HepG2 (cell line): ENCODE measurements around the gene EMC9. TPM values are rescaled to one million over a fixed set of nuclear protein-coding genes. Genes with fewer than 3 reads are reported as not detected.

Experiments used
- ATAC-seq: fragments of 200-7000 bp; cut with Tn5 transposase; 3 replicates; pipeline ENCODE4 v1.9.1; 2020; ENCODE audit warnings: mild to moderate bottlenecking, moderate library complexity
- BruUV-seq: library from RNA; stranded (reverse); fragments of 400-500 nt; replicated peaks from 2 replicates; lab custom pipeline; 2021; lab: Mats Ljungman, UMichigan
- CTCF ChIA-PET: fragments of 300-600 bp; formaldehyde crosslinking; extraction: SDS; loops from one replicate; lab custom pipeline; 2021; ENCODE audit warnings: low total read pairs, inconsistent platforms, low intra/inter-chr PET ratio; lab: Yijun Ruan, JAX
- POLR2A ChIA-PET: fragments of 350-600 bp; sonication (Branson Sonifier 250); formaldehyde crosslinking; loops from one replicate; lab custom pipeline; 2020; ENCODE audit warnings: antibody characterized with exemption, inconsistent platforms; lab: Yijun Ruan, JAX
- DNase-seq: peaks from one replicate; pipeline ENCODE4 v3.0.0-alpha.2; 2015; ENCODE audit warnings: low spot score
- FAIRE-seq: peaks from 3 replicates; lab custom pipeline; 2011; peaks lifted over from hg19 to GRCh38; lab: Jason Lieb, UNC
- H2AFZ ChIP-seq: one replicate; pipeline ENCODE4 v1.6.1; 2011; ENCODE audit warnings: low read length, inconsistent platforms
- H3K27ac ChIP-seq: fragments of 300-600 bp; 3 replicates; pipeline ENCODE4 v1.8.0; 2011; ENCODE audit warnings: mixed run types, mild to moderate bottlenecking, mixed read lengths, low read length, inconsistent platforms; ENCODE audit not compliant: insufficient read depth; ENCODE audit errors: extremely low read length
- H3K27me3 ChIP-seq, 2 experiments: fragments of 200-600 bp in 1 of 2; 2 replicates in 1 of 2; 3 replicates in 1 of 2; pipeline versions ENCODE4 v1.6.0 to v1.8.0; 2011; ENCODE audit warnings: low read length in 2 of 2, mild to moderate bottlenecking in 2 of 2, moderate library complexity in 2 of 2, inconsistent platforms in 1 of 2; ENCODE audit not compliant: insufficient read depth in 2 of 2, control insufficient read depth in 1 of 2
- H3K36me3 ChIP-seq, 2 experiments: fragments of 200-600 bp in 1 of 2; replicated peaks in 1 of 2; 2 replicates in 1 of 2; 3 replicates in 1 of 2; pipeline versions ENCODE4 v1.5.1 to v1.8.0; 2011; ENCODE audit warnings: low read length in 2 of 2, inconsistent platforms in 1 of 2; ENCODE audit not compliant: insufficient read depth in 2 of 2, control insufficient read depth in 1 of 2
- H3K4me1 ChIP-seq: 2 replicates; pipeline ENCODE4 v1.5.1; 2012; ENCODE audit warnings: low read length, inconsistent platforms; ENCODE audit not compliant: insufficient read depth
- H3K4me2 ChIP-seq: 2 replicates; pipeline ENCODE4 v1.6.0; 2011; ENCODE audit warnings: low read depth, low read length, inconsistent platforms
- H3K4me3 ChIP-seq, 3 experiments: fragments of 200-600 bp in 1 of 3; sonication (generic), shearing (Covaris generic) in 1 of 3; replicated peaks in 1 of 3; 2 replicates each; pipeline ENCODE4 v1.5.1; 2011 to 2016; ENCODE audit warnings: low read length in 3 of 3, inconsistent platforms in 2 of 3, low read depth in 2 of 3, mild to moderate bottlenecking in 2 of 3, control low read depth in 1 of 3, mixed read lengths in 1 of 3; ENCODE audit not compliant: insufficient read depth in 1 of 3
- H3K79me2 ChIP-seq: one replicate; pipeline ENCODE4 v1.6.1; 2011; ENCODE audit warnings: low read length, inconsistent platforms; ENCODE audit not compliant: insufficient read depth
- H3K9ac ChIP-seq: 2 replicates; pipeline ENCODE4 v1.6.0; 2011; ENCODE audit warnings: mild to moderate bottlenecking, low read depth, low read length, inconsistent platforms; ENCODE audit not compliant: insufficient read depth
- H3K9me3 ChIP-seq: 2 replicates; pipeline ENCODE4 v1.5.1; 2012; ENCODE audit warnings: mild to moderate bottlenecking, low read length
- H4K20me1 ChIP-seq: 2 replicates; pipeline ENCODE4 v1.6.0; 2011; ENCODE audit warnings: inconsistent platforms, mild to moderate bottlenecking, low read length, moderate library complexity; ENCODE audit not compliant: insufficient read depth
- EED ChIP-seq: sonication (generic); formaldehyde crosslinking; IDR thresholded peaks from 2 replicates; pipeline ENCODE4 v1.5.0; 2020; ENCODE audit warnings: mild to moderate bottlenecking, missing genetic modification reagents
- GPN1 ChIP-seq: sonication (generic); formaldehyde crosslinking; IDR thresholded peaks from 2 replicates; pipeline ENCODE4 v1.5.1; 2020; ENCODE audit warnings: missing genetic modification reagents, borderline replicate concordance
- HOXD1 ChIP-seq: sonication (generic); formaldehyde crosslinking; IDR thresholded peaks from 2 replicates; pipeline ENCODE4 v1.5.0; 2020; ENCODE audit warnings: missing genetic modification reagents
- MXI1 ChIP-seq: IDR thresholded peaks from 3 replicates; pipeline ENCODE4 v1.6.1; 2012; ENCODE audit warnings: low read depth, low read length, inconsistent platforms, borderline replicate concordance
- SNAI1 ChIP-seq: sonication (generic); formaldehyde crosslinking; IDR thresholded peaks from 2 replicates; pipeline ENCODE4 v1.5.0; 2020; ENCODE audit warnings: mild to moderate bottlenecking, missing genetic modification reagents, borderline replicate concordance
- SNRNP70 ChIP-seq: fragments of 200-400 bp; formaldehyde crosslinking; IDR thresholded peaks from 2 replicates; pipeline ENCODE4 v1.6.1; 2017; ENCODE audit warnings: mild to moderate bottlenecking, low read depth, low read length, moderate library complexity
- SP4 ChIP-seq: sonication (generic); formaldehyde crosslinking; IDR thresholded peaks from 2 replicates; pipeline ENCODE4 v1.8.1; 2023; ENCODE audit warnings: mild to moderate bottlenecking, missing genetic modification reagents
- SSRP1 ChIP-seq: IDR thresholded peaks from 2 replicates; pipeline ENCODE4 v1.6.1; 2016; ENCODE audit warnings: control low read depth
- TSC22D2 ChIP-seq: sonication (generic); formaldehyde crosslinking; IDR thresholded peaks from 2 replicates; pipeline ENCODE4 v1.5.1; 2020; ENCODE audit warnings: missing genetic modification reagents, mild to moderate bottlenecking, borderline replicate concordance
- ZNF709 ChIP-seq: sonication (generic); formaldehyde crosslinking; IDR thresholded peaks from 2 replicates; pipeline ENCODE4 v1.5.0; 2020; ENCODE audit warnings: mild to moderate bottlenecking, missing genetic modification reagents
- WGBS: methylation state at CpG from one replicate; pipeline ENCODE4 v1.1.6; 2017; ENCODE audit warnings: low lambda C conversion rate; 5-methylcytosine and 5-hydroxymethylcytosine counted together
- in situ Hi-C: cut with HindIII; loops from 2 replicates; pipeline ENCODE4 v1.10.0; 2017; ENCODE audit warnings: low pct_unique_long_range_greater_than_20kb; ENCODE audit not compliant: extremely low pct_ligation_motif_present
- intact Hi-C: fragments of 100-400 bp; cut with micrococcal nuclease; formaldehyde crosslinking; loops from one replicate; pipeline ENCODE4 v1.10.0; 2022; ENCODE audit not compliant: unreplicated experiment
- polyA plus RNA-seq, 8 experiments: library from polyadenylated mRNA; depleted of rRNA in 3 of 8; stranded (reverse) in 7 of 8; unstranded in 1 of 8; fragments of >200 nt; fragmentation: Illumina TruSeq in 4 of 8; extraction: Trizol in 4 of 8; gene quantifications; 2 replicates each; pipeline versions ENCODE4 v1.2.1 to v1.2.3, GENCODE V29; 2011 to 2016; ENCODE audit warnings: low read depth in 4 of 8, missing spikeins in 1 of 8, mixed read lengths in 1 of 8; ENCODE audit not compliant: insufficient read depth in 1 of 8
- total RNA-seq, 5 experiments: library from RNA; depleted of rRNA; stranded (reverse); fragments of >200 nt; fragmentation: Illumina TruSeq; extraction: Trizol; gene quantifications; 2 replicates each; pipeline ENCODE4 v1.2.3, GENCODE V29; 2016; ENCODE audit warnings: low read depth in 1 of 5
- TF ChIP-seq, protein P1 (sequence below): sonication (generic); formaldehyde crosslinking; IDR thresholded peaks from 2 replicates; pipeline ENCODE4; 2020; ENCODE audit warnings: missing genetic modification reagents, mild to moderate bottlenecking, borderline replicate concordance
- TF ChIP-seq, protein P2 (sequence below): sonication (generic); formaldehyde crosslinking; IDR thresholded peaks from 2 replicates; pipeline ENCODE4 v1.5.1; 2020; ENCODE audit warnings: missing genetic modification reagents, mild to moderate bottlenecking, borderline replicate concordance
- TF ChIP-seq, protein P3 (sequence below): conservative IDR thresholded peaks from 2 replicates; pipeline ENCODE4 v1.6.1; 2018; ENCODE audit warnings: missing genetic modification reagents
- TF ChIP-seq, protein P4 (sequence below): sonication (generic); formaldehyde crosslinking; IDR thresholded peaks from 2 replicates; pipeline ENCODE4 v1.4.0; 2020; ENCODE audit warnings: mild to moderate bottlenecking, low read depth, missing genetic modification reagents

Gene EMC9
- total and polyA plus RNA-seq, 2 of the 13 experiments (the other 11 are each of a cell fraction or from before 2014, with no cell fraction given): 60.5 to 78.7 TPM

DNA sequence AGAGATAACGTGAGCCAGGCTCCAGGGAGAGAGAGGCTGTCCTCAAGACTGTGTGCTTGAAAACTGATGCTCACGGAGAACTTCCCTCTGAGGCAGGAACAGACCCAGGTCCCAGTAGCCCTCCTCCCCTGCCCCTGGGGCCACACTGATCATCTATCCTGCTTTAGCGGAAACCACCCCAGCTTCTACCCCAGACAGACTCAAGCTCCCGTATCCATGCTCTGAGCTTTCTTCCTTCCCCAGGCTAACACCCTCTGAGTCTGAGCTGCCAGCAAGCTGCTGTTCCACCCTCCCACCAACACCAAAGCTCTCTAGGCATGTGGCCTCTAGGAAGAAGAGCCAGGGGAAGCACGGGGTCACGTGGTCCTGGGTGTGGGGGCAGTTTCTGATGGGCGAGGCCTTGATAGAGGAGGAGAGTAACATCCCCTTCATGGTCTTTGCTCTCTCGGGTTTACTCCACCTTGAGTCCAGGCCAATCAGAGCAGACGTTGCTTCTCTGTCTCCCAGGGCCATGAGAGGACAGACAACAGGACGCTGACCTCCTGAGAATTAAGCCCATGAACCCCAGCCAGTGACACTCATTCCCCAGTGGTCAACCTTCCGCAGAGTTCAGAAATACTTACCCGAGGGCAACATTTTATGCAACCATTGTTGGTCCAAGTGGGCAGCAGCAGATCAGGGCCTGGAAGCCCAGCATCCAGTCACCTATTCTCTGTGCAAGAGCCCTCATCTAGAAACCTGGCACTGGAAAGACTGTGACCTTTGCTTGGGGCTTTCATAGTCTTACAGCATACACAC is 45.9 kb downstream of the EMC9 start (continued):
- TF ChIP-seq, protein P1, sequence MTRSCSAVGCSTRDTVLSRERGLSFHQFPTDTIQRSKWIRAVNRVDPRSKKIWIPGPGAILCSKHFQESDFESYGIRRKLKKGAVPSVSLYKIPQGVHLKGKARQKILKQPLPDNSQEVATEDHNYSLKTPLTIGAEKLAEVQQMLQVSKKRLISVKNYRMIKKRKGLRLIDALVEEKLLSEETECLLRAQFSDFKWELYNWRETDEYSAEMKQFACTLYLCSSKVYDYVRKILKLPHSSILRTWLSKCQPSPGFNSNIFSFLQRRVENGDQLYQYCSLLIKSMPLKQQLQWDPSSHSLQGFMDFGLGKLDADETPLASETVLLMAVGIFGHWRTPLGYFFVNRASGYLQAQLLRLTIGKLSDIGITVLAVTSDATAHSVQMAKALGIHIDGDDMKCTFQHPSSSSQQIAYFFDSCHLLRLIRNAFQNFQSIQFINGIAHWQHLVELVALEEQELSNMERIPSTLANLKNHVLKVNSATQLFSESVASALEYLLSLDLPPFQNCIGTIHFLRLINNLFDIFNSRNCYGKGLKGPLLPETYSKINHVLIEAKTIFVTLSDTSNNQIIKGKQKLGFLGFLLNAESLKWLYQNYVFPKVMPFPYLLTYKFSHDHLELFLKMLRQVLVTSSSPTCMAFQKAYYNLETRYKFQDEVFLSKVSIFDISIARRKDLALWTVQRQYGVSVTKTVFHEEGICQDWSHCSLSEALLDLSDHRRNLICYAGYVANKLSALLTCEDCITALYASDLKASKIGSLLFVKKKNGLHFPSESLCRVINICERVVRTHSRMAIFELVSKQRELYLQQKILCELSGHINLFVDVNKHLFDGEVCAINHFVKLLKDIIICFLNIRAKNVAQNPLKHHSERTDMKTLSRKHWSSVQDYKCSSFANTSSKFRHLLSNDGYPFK: peak; percentile 93
- TF ChIP-seq ZNF709 (CRISPR knock-in tag): no peak
- TF ChIP-seq SNRNP70: no peak

DNA sequence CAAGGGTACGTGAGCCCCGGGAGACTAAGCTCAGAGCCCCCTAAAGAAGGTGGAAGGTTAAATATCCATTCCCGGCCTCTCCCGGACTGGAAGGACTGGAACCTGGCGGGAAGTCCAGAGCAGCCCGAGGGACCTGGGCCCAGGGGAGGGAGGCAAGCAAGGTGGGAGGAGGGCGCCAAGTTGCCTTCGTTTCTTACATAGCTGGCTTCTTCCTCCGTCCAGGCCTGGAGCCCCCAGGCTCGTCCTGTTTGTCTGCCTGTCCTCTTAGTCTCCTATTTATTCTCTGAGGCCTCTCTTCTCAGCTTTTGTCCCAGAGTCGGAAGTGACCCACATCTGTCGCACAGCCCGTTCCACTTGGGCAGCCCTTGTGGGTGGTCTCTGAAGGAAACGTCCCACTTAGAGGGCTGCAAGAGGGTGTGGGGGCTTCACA is 46.5 kb downstream of the EMC9 start:
- Histone ChIP-seq H3K4me3 (peak overlapping the region; percentile 86 to 98 (median 97)), H3K9ac (peak overlapping the region; percentile 99), H3K79me2 (peaks cover 28% of the 10 kb centered on the region), H3K4me2 (peak overlapping the region; percentile 99), H4K20me1 (0 out of 2 replicates have a peak, but pooled peaks cover 4% of the 10 kb centered on the region), H3K9me3 (no peaks in the 10 kb centered on the region), H3K27me3 (peaks cover 0 to 6% of the 10 kb centered on the region in 2 experiments; a peak in 1 of 5 replicates), H3K27ac (peak overlapping the region; percentile 87), H2AFZ (no peak overlapping the region), H3K36me3 (peaks cover 26 to 30% of the 10 kb centered on the region in 2 experiments), H3K4me1 (peaks cover 62% of the 10 kb centered on the region)
- CTCF ChIA-PET: interaction anchor here (2.7 to 3.3 kb wide), 2 partner anchors 14 to 36 kb away, joined by 10 to 15 read pairs; no protein-coding TSS in a partner anchor
- BruUV-seq: TSS peak; percentile 82
- DNase-seq (no peak), FAIRE-seq (no peak), ATAC-seq (peak; percentile 0)
- intact Hi-C loops: loop anchor here (1.0 to 5.0 kb wide), 7 partner anchors 13 to 483 kb away; partner anchors contain the start of genes DCAF11, EMC9, IRF9 and NRL
- POLR2A ChIA-PET: interaction anchor here (0.5 to 14.4 kb wide), 54 partner anchors 8 to 1112 kb away, joined by 3 to 627 read pairs (median 8); partner anchors contain the start of genes ACIN1, AJUBA, C14orf119 and CARMIL3
- in situ Hi-C loops: loop anchor here (5.0 kb wide), 2 partner anchors 38 to 83 kb away; no protein-coding TSS in a partner anchor
- 3% methylated on average over 14 of the region's 14 CpGs for WGBS
- TF ChIP-seq TSC22D2 (CRISPR knock-in tag) (no peak), MXI1 (0 out of 3 replicates have a peak, but pooled peaks have one; percentile 33), GPN1 (CRISPR knock-in tag) (0 out of 2 replicates have a peak, but pooled peaks have one; percentile 67), SSRP1 (no peak), EED (peak; percentile 69; the same call in 1 of the 2 replicates), SP4 (no peak), SNAI1 (CRISPR knock-in tag) (0 out of 2 replicates have a peak, but pooled peaks have one; percentile 8), HOXD1 (CRISPR knock-in tag) (no peak)
- TF ChIP-seq, protein P2, sequence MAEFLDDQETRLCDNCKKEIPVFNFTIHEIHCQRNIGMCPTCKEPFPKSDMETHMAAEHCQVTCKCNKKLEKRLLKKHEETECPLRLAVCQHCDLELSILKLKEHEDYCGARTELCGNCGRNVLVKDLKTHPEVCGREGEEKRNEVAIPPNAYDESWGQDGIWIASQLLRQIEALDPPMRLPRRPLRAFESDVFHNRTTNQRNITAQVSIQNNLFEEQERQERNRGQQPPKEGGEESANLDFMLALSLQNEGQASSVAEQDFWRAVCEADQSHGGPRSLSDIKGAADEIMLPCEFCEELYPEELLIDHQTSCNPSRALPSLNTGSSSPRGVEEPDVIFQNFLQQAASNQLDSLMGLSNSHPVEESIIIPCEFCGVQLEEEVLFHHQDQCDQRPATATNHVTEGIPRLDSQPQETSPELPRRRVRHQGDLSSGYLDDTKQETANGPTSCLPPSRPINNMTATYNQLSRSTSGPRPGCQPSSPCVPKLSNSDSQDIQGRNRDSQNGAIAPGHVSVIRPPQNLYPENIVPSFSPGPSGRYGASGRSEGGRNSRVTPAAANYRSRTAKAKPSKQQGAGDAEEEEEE (CRISPR knock-in tag): peak; percentile 13; the same call in 1 of the 2 replicates
- TF ChIP-seq, protein P3, sequence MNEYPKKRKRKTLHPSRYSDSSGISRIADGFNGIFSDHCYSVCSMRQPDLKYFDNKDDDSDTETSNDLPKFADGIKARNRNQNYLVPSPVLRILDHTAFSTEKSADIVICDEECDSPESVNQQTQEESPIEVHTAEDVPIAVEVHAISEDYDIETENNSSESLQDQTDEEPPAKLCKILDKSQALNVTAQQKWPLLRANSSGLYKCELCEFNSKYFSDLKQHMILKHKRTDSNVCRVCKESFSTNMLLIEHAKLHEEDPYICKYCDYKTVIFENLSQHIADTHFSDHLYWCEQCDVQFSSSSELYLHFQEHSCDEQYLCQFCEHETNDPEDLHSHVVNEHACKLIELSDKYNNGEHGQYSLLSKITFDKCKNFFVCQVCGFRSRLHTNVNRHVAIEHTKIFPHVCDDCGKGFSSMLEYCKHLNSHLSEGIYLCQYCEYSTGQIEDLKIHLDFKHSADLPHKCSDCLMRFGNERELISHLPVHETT: no peak
- TF ChIP-seq, protein P4, sequence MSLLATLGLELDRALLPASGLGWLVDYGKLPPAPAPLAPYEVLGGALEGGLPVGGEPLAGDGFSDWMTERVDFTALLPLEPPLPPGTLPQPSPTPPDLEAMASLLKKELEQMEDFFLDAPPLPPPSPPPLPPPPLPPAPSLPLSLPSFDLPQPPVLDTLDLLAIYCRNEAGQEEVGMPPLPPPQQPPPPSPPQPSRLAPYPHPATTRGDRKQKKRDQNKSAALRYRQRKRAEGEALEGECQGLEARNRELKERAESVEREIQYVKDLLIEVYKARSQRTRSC (CRISPR knock-in tag): no peak; the same call in 1 of the 2 replicates
